H54 (cell line): Measurements from ENCODE around the gene AFTPH.

Experiments used
- DNase-seq: peaks from one replicate; pipeline ENCODE4 v3.0.0; 2011; ENCODE audit warnings: low spot score, mixed read lengths; ENCODE audit not compliant: insufficient read length
- FAIRE-seq: peaks from 3 replicates; lab custom pipeline; 2011; peaks lifted over from hg19 to GRCh38; lab: Jason Lieb, UNC
- POLR2A ChIP-seq: IDR thresholded peaks from 2 replicates; pipeline ENCODE4 v1.6.1; 2011; ENCODE audit warnings: low read depth, mild to moderate bottlenecking, low read length

AFTPH gene

GRCh38 chr2:64599469-64599868 is 75.3 kb downstream of the AFTPH start:
- FAIRE-seq: no peak
- DNase-seq: no peak
- no peak for TF ChIP-seq POLR2A

GRCh38 chr2:64601034-64601754 is 77.1 kb downstream of the AFTPH start:
- no peak for FAIRE-seq
- no peak for DNase-seq

GRCh38 chr2:64601785-64602391 is 77.8 kb downstream of the AFTPH start:
- no peak for DNase-seq
- no peak for TF ChIP-seq POLR2A
- no peak for FAIRE-seq

More at GRCh38 chr2:64601034-64601754, 77.1 kb downstream of the AFTPH start:
- TF ChIP-seq POLR2A: no peak

- no peak for FAIRE-seq
- no peak for TF ChIP-seq POLR2A
Measured at GRCh38 chr2:64602436-64602835, 78.3 kb downstream of the AFTPH start.

GRCh38 chr2:64604155-64604554 is 80.0 kb downstream of the AFTPH start:
- no peak for TF ChIP-seq POLR2A
- DNase-seq: no peak
- FAIRE-seq: no peak

More at GRCh38 chr2:64602436-64602835, 78.3 kb downstream of the AFTPH start:
- no peak for DNase-seq

- FAIRE-seq (no peak), DNase-seq (no peak)
- no peak for TF ChIP-seq POLR2A
Measured at GRCh38 chr2:64605026-64605471, 80.9 kb downstream of the AFTPH start.

- no peak for FAIRE-seq
- no peak for DNase-seq
- TF ChIP-seq POLR2A: no peak
Measured at GRCh38 chr2:64605991-64606478, 81.9 kb downstream of the AFTPH start.

GRCh38 chr2:64606479-64607363 is 82.6 kb downstream of the AFTPH start:
- TF ChIP-seq POLR2A: no peak
- DNase-seq: no peak
- no peak for FAIRE-seq

- TF ChIP-seq POLR2A: no peak
- no peak for DNase-seq
- no peak for FAIRE-seq
Measured at GRCh38 chr2:64607381-64608304, 83.5 kb downstream of the AFTPH start.

GRCh38 chr2:64608867-64609226 is 84.7 kb downstream of the AFTPH start:
- no peak for DNase-seq
- no peak for FAIRE-seq
- no peak for TF ChIP-seq POLR2A

- TF ChIP-seq POLR2A: no peak
- FAIRE-seq (no peak), DNase-seq (no peak)
Measured at GRCh38 chr2:64609227-64609941, 85.3 kb downstream of the AFTPH start.

- DNase-seq (no peak), FAIRE-seq (no peak)
- TF ChIP-seq POLR2A: no peak
Measured at GRCh38 chr2:64609942-64610281, 85.8 kb downstream of the AFTPH start.
